ENCODE results near the gene PFKFB2. TPM values are rescaled to one million over a fixed set of nuclear protein-coding genes. Genes with fewer than 3 reads are reported as not detected.

Gene PFKFB2
- total RNA-seq, 2 experiments from 2014 or later = 3.2 to 4.0 TPM

DNA sequence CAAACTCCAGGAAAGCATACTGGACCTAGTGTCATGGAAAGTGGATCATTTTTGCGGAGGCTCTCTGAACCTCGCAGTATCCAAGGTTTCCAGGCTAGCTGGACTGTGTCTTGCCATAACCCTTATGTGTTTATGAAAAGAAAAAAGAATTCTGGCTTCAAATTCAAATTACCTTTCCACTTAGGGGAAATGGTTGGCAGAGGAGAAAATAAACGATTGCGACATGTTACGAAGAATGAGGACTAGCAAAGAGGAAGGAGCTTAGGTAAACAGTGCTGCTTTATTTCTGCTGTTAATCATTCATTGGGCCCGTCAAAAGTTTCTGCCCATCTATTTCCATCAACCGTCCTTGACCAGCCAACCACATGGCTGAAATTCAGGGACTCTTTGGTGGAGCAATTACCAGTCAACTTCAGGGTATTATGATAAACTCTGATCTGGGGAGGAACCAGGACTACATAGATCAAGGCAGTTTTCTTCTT is 50.9 kb downstream of the PFKFB2 start, which contains the start of gene C4BPA:
Gene C4BPA (plus strand): TSS at position 342 of the 482 bp plus-strand sequence. CDS start 8,793 bp downstream, outside the sequence.
- ChIA-PET POLR2A (no interaction called here), CTCF (interaction anchor here (1.3 kb wide), 1 partner anchor 301 kb away, joined by 3 read pairs; no protein-coding TSS in a partner anchor)
- Histone ChIP-seq H3K4me1 (ENCODE audit: insufficient read depth, low read length) (no peaks in the 10 kb centered on the region), H3K9me3 (ENCODE audit: control insufficient read depth in 1 of 2, insufficient read depth in 1 of 2, low read length in 2 of 2) (no peaks in the 10 kb centered on the region), H3K27ac (ENCODE audit: low read depth in 1 of 2, low read length in 2 of 2) (no peak within 1 kb of the TSS), H3K4me3 (ENCODE audit: low read length) (no peak within 1 kb of the TSS), H3K36me3 (ENCODE audit: insufficient read depth, low read length) (no peaks in the 10 kb centered on the region), H3K27me3 (ENCODE audit: control insufficient read depth in 1 of 2, insufficient read depth in 2 of 2, low read length in 2 of 2) (no peaks in the 10 kb centered on the region)
- Mint-ChIP-seq H3K27ac (no peak within 1 kb of the TSS), H3K36me3 (ENCODE audit: low read depth) (no peaks in the 10 kb centered on the region), H3K4me1 (ENCODE audit: low read depth) (no peaks in the 10 kb centered on the region), H3K9me3 (no peaks in the 10 kb centered on the region), H3K4me3 (no peak within 1 kb of the TSS), H3K27me3 (peaks cover 12% of the 10 kb centered on the region)
- TF ChIP-seq, protein P1, sequence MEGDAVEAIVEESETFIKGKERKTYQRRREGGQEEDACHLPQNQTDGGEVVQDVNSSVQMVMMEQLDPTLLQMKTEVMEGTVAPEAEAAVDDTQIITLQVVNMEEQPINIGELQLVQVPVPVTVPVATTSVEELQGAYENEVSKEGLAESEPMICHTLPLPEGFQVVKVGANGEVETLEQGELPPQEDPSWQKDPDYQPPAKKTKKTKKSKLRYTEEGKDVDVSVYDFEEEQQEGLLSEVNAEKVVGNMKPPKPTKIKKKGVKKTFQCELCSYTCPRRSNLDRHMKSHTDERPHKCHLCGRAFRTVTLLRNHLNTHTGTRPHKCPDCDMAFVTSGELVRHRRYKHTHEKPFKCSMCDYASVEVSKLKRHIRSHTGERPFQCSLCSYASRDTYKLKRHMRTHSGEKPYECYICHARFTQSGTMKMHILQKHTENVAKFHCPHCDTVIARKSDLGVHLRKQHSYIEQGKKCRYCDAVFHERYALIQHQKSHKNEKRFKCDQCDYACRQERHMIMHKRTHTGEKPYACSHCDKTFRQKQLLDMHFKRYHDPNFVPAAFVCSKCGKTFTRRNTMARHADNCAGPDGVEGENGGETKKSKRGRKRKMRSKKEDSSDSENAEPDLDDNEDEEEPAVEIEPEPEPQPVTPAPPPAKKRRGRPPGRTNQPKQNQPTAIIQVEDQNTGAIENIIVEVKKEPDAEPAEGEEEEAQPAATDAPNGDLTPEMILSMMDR (IDR thresholded peaks at IDR 0.05) = no peak
- ATAC-seq (ENCODE audit: poor library complexity) (no peak), DNase-seq (no peak)
- intact Hi-C loops (cut with DNase I, micrococcal nuclease) = no loop called here

DNA sequence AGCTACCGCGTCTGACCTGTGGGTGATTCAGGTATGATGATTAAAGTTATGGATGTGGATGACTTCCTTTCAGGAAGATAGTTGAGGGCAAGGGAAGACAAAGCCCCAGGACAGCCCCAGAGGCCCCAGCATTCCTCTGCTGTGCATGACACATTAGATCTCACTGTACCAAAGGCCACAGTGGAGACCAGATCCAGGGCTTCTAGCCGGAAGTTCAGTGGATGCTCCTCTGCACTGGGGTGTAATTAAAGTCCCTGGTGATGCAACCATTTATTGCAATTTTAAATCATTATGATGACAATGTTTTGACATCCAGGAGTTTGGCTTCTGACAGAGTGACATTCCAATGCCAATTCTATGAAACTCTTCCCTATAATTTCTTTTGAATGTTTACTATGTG is 55.9 kb downstream of the PFKFB2 start:
- Histone ChIP-seq H3K27ac (ENCODE audit: low read depth in 1 of 2, low read length in 2 of 2) (no peak overlapping the region), H3K4me3 (ENCODE audit: low read length) (no peak overlapping the region), H3K27me3 (ENCODE audit: control insufficient read depth in 1 of 2, insufficient read depth in 2 of 2, low read length in 2 of 2) (peaks cover 0 to 3% of the 10 kb centered on the region in 2 experiments), H3K4me1 (ENCODE audit: insufficient read depth, low read length) (no peaks in the 10 kb centered on the region), H3K9me3 (ENCODE audit: control insufficient read depth in 1 of 2, insufficient read depth in 1 of 2, low read length in 2 of 2) (no peaks in the 10 kb centered on the region), H3K36me3 (ENCODE audit: insufficient read depth, low read length) (no peaks in the 10 kb centered on the region)
- Mint-ChIP-seq H3K27me3 (peaks cover 16% of the 10 kb centered on the region), H3K9me3 (no peaks in the 10 kb centered on the region), H3K4me1 (ENCODE audit: low read depth) (no peaks in the 10 kb centered on the region), H3K4me3 (no peak overlapping the region), H3K27ac (no peak overlapping the region), H3K36me3 (ENCODE audit: low read depth) (no peaks in the 10 kb centered on the region)
- TF ChIP-seq, protein P1 (IDR thresholded peaks at IDR 0.05) = no peak
- POLR2A ChIA-PET = no interaction called here
- intact Hi-C loops (cut with DNase I, micrococcal nuclease) = no loop called here
- CTCF ChIA-PET = no interaction called here
- DNase-seq (no peak), ATAC-seq (ENCODE audit: poor library complexity) (no peak)

DNA sequence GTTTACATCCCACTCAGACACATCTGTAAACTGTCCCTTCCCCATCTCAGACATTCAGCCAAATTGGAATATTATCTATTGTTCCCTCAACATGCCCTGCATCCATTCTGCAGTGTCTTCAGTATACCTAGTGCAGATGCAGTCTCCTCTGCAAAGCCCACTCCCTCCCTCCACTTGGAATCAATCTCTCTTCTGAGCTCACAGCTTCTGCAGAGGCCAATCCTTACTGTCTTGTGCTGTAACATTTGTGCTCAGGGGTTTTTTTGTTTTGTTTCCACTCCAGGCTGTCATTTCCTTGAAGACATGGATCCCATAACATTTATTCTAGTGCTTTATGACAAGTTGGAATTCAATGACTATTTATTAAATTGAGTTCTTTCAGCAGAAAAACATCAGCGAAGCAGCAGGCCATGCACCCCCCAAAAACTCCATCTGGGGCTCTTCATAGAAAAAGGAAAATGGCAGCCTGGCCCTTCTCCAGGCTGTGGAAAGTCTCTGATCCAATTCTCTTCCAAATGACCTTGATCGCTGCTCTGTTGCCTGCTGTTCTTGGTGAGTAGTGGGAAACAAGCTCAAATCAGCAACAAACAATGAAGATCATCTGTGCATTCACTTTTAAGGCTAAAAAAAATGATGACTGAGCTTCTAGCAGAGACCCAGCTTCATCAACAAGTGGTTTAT is 59.7 kb downstream of the PFKFB2 start:
- CTCF ChIA-PET = no interaction called here
- H3K36me3 ChIP-seq (ENCODE audit: insufficient read depth, low read length) = no peaks in the 10 kb centered on the region
- H3K27ac Mint-ChIP-seq = no peak overlapping the region
- intact Hi-C loops (cut with DNase I, micrococcal nuclease) = no loop called here
- DNase-seq = no peak
- TF ChIP-seq, protein P1 (IDR thresholded peaks at IDR 0.05) = no peak
- peaks cover 12% of the 10 kb centered on the region for H3K27me3 Mint-ChIP-seq
- no peak for ATAC-seq (ENCODE audit: poor library complexity)
- H3K27ac ChIP-seq (ENCODE audit: low read depth in 1 of 2, low read length in 2 of 2) = no peak overlapping the region
- H3K36me3 Mint-ChIP-seq (ENCODE audit: low read depth) = no peaks in the 10 kb centered on the region
- H3K9me3 Mint-ChIP-seq = no peaks in the 10 kb centered on the region
- no peaks in the 10 kb centered on the region for H3K4me1 Mint-ChIP-seq (ENCODE audit: low read depth)
- POLR2A ChIA-PET = no interaction called here
- H3K27me3 ChIP-seq (ENCODE audit: control insufficient read depth in 1 of 2, insufficient read depth in 2 of 2, low read length in 2 of 2) = peaks cover 0 to 3% of the 10 kb centered on the region in 2 experiments
- H3K4me3 Mint-ChIP-seq = no peak overlapping the region
- no peaks in the 10 kb centered on the region for H3K4me1 ChIP-seq (ENCODE audit: insufficient read depth, low read length)
- H3K9me3 ChIP-seq (ENCODE audit: control insufficient read depth in 1 of 2, insufficient read depth in 1 of 2, low read length in 2 of 2) = no peaks in the 10 kb centered on the region
- no peak overlapping the region for H3K4me3 ChIP-seq (ENCODE audit: low read length)
